GM21423 (cell line): ENCODE measurements around the gene MKLN1.
A peak's percentile ranks its signal among the peaks of the same experiment; 100 is the strongest.
"Not testable (repeated sequence)": the region's sequence is repeated elsewhere in the genome, so short reads cannot be mapped to it uniquely, and the experiment has no call there.

Source experiments
- ATAC-seq: cut with Tn5 transposase; IDR thresholded peaks from one replicate; pipeline ENCODE4 v1.9.1; 2021; ENCODE audit warnings: mild to moderate bottlenecking, moderate library complexity; ENCODE audit not compliant: unreplicated experiment

The MKLN1 gene

GRCh38 chr7:131455546-131455945 lies 127.9 kb downstream of the MKLN1 start:
- ATAC-seq, result no peak

- no peak for ATAC-seq
Measured at GRCh38 chr7:131456338-131456737, 128.7 kb downstream of the MKLN1 start.

GRCh38 chr7:131459256-131459655 lies 131.6 kb downstream of the MKLN1 start:
- no peak for ATAC-seq

- ATAC-seq, result no peak
Measured at GRCh38 chr7:131462059-131462458, 134.4 kb downstream of the MKLN1 start.

GRCh38 chr7:131462715-131463114 lies 135.0 kb downstream of the MKLN1 start:
- not testable (repeated sequence) for ATAC-seq

GRCh38 chr7:131466735-131467365 lies 139.2 kb downstream of the MKLN1 start:
- ATAC-seq, result no peak

- ATAC-seq, result no peak
Measured at GRCh38 chr7:131467788-131468187, 140.1 kb downstream of the MKLN1 start.

- ATAC-seq, result no peak
Measured at GRCh38 chr7:131471250-131472004, 143.8 kb downstream of the MKLN1 start.

GRCh38 chr7:131476740-131477139 lies 149.1 kb downstream of the MKLN1 start:
- ATAC-seq, result no peak

GRCh38 chr7:131480384-131481315 lies 153.0 kb downstream of the MKLN1 start:
- no peak for ATAC-seq

GRCh38 chr7:131482800-131483199 lies 155.1 kb downstream of the MKLN1 start:
- ATAC-seq, result peak; percentile 66

- no peak for ATAC-seq
Measured at GRCh38 chr7:131483586-131483985, 155.9 kb downstream of the MKLN1 start.

GRCh38 chr7:131486346-131486745 lies 158.7 kb downstream of the MKLN1 start:
- no peak for ATAC-seq

GRCh38 chr7:131487217-131487616 lies 159.5 kb downstream of the MKLN1 start:
- no peak for ATAC-seq

GRCh38 chr7:131488361-131488760 lies 160.7 kb downstream of the MKLN1 start:
- ATAC-seq, result no peak

GRCh38 chr7:131489196-131489595 lies 161.5 kb downstream of the MKLN1 start:
- no peak for ATAC-seq

- ATAC-seq, result no peak
Measured at GRCh38 chr7:131489881-131490280, 162.2 kb downstream of the MKLN1 start.

- ATAC-seq, result no peak
Measured at GRCh38 chr7:131493081-131493480, 165.4 kb downstream of the MKLN1 start.

- ATAC-seq, result no peak
Measured at GRCh38 chr7:131493581-131493980, 165.9 kb downstream of the MKLN1 start.

- ATAC-seq, result no peak
Measured at GRCh38 chr7:131494182-131494581, 166.5 kb downstream of the MKLN1 start.
